Glutamatergic neuron (in vitro differentiated cells): ENCODE measurements around the gene PI4KA. TPM values are rescaled to one million over a fixed set of nuclear protein-coding genes. Genes with fewer than 3 reads are reported as not detected.

Experiments
- DNase-seq: peaks from one replicate; pipeline ENCODE4 v3.0.0; 2022
- H3K27ac Mint-ChIP-seq: one replicate; pipeline ENCODE4 v1.8.0; 2020; ENCODE audit warnings: mild to moderate bottlenecking, mixed read lengths, inconsistent platforms; ENCODE audit not compliant: unreplicated experiment
- H3K27me3 Mint-ChIP-seq: one replicate; pipeline ENCODE4 v1.8.0; 2020; ENCODE audit warnings: mild to moderate bottlenecking, moderate library complexity, mixed read lengths, inconsistent platforms; ENCODE audit not compliant: unreplicated experiment
- H3K36me3 Mint-ChIP-seq: one replicate; pipeline ENCODE4 v1.8.0; 2020; ENCODE audit warnings: mild to moderate bottlenecking, mixed read lengths, inconsistent platforms; ENCODE audit not compliant: unreplicated experiment
- H3K4me1 Mint-ChIP-seq: one replicate; pipeline ENCODE4 v1.8.0; 2020; ENCODE audit warnings: mild to moderate bottlenecking, low read depth, mixed read lengths, inconsistent platforms; ENCODE audit not compliant: unreplicated experiment
- H3K4me3 Mint-ChIP-seq: one replicate; pipeline ENCODE4 v1.8.0; 2020; ENCODE audit warnings: mild to moderate bottlenecking, mixed read lengths, inconsistent platforms; ENCODE audit not compliant: unreplicated experiment
- H3K9me3 Mint-ChIP-seq: one replicate; pipeline ENCODE4 v1.8.0; 2020; ENCODE audit warnings: mild to moderate bottlenecking, moderate library complexity, mixed read lengths, inconsistent platforms; ENCODE audit not compliant: unreplicated experiment
- CTCF ChIP-seq: fragments of 200-600 bp; sonication (generic); IDR thresholded peaks from one replicate; pipeline ENCODE4 v1.5.0; 2021; ENCODE audit not compliant: partially characterized antibody, unreplicated experiment
- total RNA-seq: library from RNA; stranded (reverse); fragmentation: NEBNext Ultra II Directional; extraction: Animal tissue kit (Norgen Biotek cat#: 25700); gene quantifications from one replicate; pipeline ENCODE4 v1.2.1, GENCODE V29; 2021; ENCODE audit not compliant: unreplicated experiment

The PI4KA gene
- total RNA-seq, 1 donor from 2014 or later: 165 TPM

GRCh38 chr22:20764729-20765128 lies 93.9 kb downstream of the PI4KA start:
- Mint-ChIP-seq H3K27me3 (peaks cover 6% of the 10 kb centered on the region), H3K4me3 (no peak overlapping the region), H3K36me3 (no peaks in the 10 kb centered on the region), H3K27ac (no peak overlapping the region), H3K4me1 (no peaks in the 10 kb centered on the region), H3K9me3 (no peaks in the 10 kb centered on the region)
- no peak for DNase-seq
- no peak for TF ChIP-seq CTCF

- DNase-seq: no peak
- Mint-ChIP-seq H3K4me3 (no peak overlapping the region), H3K27ac (no peak overlapping the region), H3K36me3 (no peaks in the 10 kb centered on the region), H3K9me3 (no peaks in the 10 kb centered on the region), H3K27me3 (peaks cover 6% of the 10 kb centered on the region), H3K4me1 (no peaks in the 10 kb centered on the region)
- no peak for TF ChIP-seq CTCF
These were observed 94.2 kb downstream of the PI4KA start for GRCh38 chr22:20764471-20764720.

- Mint-ChIP-seq H3K27me3 (peaks cover 5% of the 10 kb centered on the region), H3K4me3 (no peak overlapping the region), H3K4me1 (no peaks in the 10 kb centered on the region), H3K9me3 (no peaks in the 10 kb centered on the region), H3K36me3 (no peaks in the 10 kb centered on the region), H3K27ac (no peak overlapping the region)
- TF ChIP-seq CTCF: no peak
- no peak for DNase-seq
These were observed 94.8 kb downstream of the PI4KA start for GRCh38 chr22:20763630-20764470.

- Mint-ChIP-seq H3K4me1 (no peaks in the 10 kb centered on the region), H3K27me3 (peaks cover 7% of the 10 kb centered on the region), H3K9me3 (no peaks in the 10 kb centered on the region), H3K4me3 (no peak overlapping the region), H3K27ac (no peak overlapping the region), H3K36me3 (no peaks in the 10 kb centered on the region)
- no peak for TF ChIP-seq CTCF
- no peak for DNase-seq
These were observed 96.3 kb downstream of the PI4KA start for GRCh38 chr22:20762233-20762796.

GRCh38 chr22:20761536-20761935 lies 97.1 kb downstream of the PI4KA start:
- Mint-ChIP-seq H3K36me3 (no peaks in the 10 kb centered on the region), H3K27ac (no peak overlapping the region), H3K27me3 (peaks cover 9% of the 10 kb centered on the region), H3K9me3 (no peaks in the 10 kb centered on the region), H3K4me1 (no peaks in the 10 kb centered on the region), H3K4me3 (no peak overlapping the region)
- DNase-seq: no peak
- TF ChIP-seq CTCF: no peak
